ENCODE measurements around the gene TBL2.
"Not testable (repeated sequence)": the region's sequence is repeated elsewhere in the genome, so short reads cannot be mapped to it uniquely, and the experiment has no call there.

Gene TBL2, protein sequence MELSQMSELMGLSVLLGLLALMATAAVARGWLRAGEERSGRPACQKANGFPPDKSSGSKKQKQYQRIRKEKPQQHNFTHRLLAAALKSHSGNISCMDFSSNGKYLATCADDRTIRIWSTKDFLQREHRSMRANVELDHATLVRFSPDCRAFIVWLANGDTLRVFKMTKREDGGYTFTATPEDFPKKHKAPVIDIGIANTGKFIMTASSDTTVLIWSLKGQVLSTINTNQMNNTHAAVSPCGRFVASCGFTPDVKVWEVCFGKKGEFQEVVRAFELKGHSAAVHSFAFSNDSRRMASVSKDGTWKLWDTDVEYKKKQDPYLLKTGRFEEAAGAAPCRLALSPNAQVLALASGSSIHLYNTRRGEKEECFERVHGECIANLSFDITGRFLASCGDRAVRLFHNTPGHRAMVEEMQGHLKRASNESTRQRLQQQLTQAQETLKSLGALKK

DNA sequence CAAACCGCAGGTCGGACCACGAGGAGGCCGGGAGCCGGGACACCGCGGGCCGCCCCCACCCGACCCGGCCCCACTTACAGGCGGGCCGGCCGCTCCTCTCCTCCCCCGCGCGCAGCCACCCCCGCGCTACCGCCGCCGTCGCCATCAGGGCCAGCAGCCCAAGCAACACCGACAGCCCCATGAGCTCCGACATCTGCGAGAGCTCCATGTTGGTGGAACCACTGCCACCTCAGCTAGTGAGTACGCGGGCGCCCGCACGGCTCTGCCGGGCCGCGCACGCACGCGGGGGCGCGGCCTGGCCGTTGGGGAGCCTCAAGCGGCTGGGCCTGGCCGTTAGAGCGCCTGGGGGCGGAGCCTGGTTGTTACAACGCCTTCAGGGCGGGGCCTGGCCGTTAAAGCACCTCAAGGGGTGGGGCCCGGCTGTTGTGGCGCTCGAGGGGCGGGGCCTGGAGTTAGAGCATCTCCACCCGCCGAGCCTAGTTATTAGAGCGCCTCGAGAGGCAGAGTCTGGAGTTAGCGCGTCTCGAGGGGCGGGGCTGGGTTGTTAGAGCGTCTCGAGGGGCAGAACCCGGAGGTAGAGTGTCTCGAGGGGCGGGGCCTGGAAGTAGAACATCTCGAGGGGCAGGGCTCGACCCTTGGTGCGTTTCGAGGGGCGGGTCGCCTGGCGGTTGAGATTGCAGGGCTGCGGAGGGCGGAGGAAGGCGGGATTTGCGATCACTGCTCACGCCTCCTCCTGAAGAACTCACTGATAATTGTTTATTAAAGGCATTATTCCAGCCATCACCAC lies at the start of gene TBL2:
Gene TBL2, minus strand, starts transcription at position 238 of the 787 bp plus-strand sequence. Its CDS starts 30 bp downstream, at position 208.
- peak; percentile 99 for DNase-seq

DNA sequence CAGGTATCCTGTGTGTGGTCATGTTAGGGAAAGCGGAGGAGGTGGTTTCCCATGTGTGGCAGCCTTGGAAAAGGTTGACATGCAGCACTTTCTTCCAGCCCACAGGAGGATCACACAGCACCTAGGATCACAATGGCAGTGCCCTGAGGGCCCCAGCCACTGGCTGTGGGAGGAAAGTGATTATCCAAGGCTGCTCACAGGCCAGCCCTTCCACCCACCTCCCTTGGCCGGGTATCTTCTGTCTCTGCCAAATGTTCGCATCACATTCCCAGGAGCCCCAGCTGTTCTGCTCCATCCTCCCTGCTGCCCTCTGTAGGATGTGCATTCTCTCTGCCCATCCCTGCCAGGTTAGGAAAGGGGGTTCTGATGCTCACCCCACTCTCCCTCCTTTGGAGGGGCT lies 48.4 kb upstream of the TBL2 start:
- no peak for DNase-seq

DNA sequence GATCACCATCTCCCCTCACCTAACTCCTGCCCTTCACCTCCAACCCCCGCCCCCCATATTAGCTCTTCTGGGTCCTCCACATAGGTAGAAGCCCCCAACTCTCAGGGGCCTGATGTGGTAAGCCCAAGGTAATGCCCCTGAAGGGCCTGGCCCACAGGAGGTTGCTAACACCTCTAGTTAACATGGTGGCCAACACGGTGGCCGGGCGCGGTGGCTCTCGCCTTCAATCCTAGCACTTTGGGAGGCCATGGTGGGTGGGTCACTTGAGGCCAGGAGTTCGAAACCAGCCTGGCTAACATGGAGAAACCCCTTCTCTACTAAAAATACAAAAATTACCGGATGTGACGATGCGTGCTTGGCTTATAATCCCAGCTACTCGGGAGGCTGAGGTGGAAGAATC lies 46.9 kb upstream of the TBL2 start:
- no peak for DNase-seq

DNA sequence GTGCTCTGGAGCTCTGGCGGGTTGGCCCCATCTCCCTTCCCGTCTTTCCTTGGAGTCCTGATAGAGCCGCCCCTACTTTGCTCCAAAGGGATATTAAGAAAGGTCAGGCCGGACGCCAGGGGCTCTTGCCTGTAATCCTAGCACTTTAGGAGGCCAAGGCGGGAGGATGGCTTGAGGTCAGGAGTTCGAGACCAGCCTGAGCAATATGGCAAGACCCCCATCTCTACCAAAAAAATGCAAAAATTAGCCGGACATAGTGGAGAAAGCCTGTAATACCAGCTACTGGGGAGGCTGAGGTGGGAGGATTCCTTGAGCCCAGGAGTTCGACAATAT lies 46.3 kb upstream of the TBL2 start:
- no peak for DNase-seq

DNA sequence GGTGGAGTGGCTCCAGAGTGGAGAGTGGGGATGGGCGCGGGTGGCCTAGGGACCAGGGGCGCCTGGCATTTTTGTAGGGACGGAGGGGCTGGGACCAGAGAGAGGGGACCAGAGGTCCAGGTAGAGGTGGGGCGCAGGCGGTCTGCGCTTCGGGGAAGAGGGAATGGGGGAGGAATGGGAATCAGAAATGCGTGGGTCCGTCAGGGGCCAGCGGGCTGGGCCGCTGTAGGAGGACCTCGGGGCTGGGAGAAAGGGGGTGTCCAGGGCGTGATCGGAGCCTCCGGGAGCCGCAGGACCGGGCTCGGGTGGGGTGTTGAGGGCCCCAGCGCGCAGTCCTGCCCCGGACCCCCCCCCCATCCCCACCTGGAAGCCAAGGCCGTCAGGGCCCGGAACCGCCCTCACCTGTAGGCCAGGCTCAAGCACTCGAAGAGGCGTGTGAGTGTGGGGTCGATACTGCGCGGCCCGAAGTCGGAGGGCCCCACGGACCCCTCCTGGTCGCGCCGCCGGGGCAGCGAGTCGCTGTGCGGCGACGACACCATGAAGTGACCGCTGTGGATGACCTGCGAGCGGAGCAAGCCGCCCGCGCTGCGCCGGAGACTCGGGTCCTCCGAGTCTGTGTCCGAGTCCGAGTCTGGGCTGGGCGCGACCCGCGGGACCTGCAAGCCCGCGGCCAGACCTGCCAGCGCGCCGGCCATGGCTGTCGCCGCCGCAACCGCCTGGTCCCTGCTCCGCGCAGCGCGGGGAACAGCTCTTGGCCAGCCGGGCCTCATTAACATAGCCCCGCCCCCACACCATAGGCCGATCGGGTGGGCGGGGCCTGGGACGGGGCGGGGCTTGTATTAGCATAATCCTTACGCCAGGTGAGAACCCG lies 45.7 kb upstream of the TBL2 start, which contains the start of gene MLXIPL:
Gene MLXIPL, minus strand, starts transcription at position 725 of the 871 bp plus-strand sequence. Its CDS starts 30 bp downstream, at position 695.
- DNase-seq = peak; percentile 41

DNA sequence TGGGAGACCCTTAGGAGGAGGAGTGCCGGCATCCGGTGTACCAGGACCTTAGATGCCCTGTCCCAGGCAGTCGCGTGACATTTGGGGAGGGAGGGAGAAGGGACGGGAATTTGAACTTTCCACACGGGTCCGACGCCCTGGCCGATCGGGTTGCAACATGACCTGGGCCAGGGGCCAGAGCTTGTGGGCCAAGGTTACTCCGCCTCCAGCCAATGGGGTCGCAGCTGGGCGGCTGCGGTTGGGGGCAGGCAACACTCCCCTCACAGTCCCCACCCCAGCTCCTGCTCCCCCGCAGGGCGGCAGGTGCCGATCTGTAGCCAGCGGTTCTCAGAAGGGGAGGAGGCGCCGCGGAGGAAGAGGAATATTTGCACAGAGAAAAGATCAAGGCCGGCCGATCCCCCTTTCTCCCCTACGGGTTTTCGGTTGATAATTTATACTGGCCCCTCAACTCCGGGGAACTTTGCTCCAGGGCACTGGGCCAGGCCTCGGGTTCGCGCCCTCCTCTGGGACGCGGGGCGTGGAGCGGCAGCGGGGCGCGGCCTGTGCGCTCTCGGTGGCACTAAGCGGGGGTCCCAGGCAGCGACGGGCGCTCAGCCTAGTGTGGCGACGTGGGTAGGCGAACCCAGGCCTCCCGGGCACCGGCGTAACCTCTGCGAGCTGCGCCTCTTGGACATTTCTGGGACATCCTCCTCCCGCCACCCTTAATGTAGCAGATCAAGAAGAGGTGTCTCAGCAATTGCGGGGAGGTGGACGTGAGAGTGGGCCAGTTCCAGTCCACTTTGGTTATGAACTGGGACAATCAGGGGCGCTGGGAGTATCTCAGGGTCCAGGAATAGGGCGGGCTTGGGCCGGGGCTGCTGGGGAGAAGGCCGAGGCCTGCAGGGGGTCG lies 44.8 kb upstream of the TBL2 start:
- no peak for DNase-seq

DNA sequence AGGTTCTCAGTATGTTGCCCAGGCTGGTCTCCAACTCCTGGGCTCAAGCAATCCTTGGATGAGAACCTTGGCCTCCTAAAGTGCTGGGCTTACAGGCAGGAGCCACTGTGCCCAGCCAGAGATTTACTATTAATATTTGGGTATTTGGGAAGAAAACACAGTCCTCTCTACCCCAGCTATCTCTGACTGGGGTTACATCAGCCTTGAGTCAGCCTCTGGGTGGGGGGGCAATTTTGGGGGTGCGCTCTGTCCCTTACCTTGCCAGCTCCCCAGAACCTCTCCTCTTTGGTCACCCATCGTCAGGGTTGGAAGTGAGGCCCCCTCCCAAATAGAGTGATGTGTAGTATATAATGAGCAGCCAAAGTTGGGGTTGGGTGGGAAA lies 44.1 kb upstream of the TBL2 start:
- DNase-seq = no peak

DNA sequence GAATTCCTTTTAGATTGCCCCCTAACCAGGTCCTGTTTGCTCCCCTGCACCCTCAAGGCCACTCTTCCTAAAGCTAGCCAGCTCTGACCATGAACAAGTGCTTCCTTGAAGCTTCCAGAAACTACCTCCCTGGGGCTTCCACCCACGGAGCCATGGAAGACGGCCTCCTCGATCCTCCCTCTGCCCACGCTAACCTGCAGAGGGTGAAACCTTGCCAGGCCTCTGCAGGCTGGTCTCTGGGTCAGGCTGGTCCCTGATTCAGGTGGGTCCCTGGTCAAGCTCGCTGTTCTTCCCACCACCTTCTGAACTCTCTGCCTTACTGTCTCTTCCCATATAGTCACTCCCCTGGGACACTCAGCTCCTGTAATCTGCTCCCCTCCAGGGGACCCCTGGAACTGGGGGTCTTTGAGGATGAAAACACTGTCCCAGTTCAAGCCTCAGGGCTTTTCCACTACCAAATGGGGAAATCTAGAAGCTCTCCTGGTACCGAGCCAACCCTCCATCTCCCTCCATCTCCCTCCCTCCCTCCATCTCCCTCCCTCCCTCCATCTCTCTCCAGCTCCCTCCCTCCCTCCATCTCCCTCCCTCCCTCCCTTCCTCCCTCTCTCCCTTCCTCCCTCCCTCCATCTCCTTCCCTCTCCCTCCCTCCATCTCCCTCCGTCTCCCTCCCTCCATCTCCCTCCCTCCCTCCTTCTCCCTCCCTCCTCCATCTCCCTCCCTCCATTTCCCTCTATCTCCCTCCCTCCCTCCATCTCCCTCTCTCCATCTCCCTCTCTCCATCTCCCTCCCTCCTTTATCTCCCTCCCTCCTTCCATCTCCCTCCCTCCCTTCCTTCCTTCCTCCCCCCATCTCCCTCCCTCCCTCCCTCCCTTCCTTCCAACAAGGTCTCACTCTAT lies 43.0 kb upstream of the TBL2 start:
- DNase-seq = no peak

DNA sequence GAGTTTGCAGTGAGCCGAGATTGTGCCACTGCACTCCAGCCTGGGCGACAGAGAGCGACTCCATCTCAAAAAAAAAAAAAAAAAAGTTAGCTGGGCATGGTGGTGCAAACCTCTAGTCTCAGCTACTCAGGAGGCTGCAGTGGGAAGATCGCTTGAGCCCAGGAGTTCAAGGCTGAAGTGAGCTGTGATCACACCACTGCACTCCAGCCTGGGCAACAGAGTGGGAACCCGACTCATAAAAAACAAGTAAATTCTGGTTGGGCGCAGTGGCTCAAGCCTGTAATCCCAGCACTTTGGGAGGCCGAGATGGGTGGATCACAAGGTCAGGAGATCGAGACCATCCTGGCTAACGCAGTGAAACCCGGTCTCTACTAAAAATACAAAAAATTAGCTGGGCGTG lies 41.0 kb upstream of the TBL2 start:
- not testable (repeated sequence) for DNase-seq

DNA sequence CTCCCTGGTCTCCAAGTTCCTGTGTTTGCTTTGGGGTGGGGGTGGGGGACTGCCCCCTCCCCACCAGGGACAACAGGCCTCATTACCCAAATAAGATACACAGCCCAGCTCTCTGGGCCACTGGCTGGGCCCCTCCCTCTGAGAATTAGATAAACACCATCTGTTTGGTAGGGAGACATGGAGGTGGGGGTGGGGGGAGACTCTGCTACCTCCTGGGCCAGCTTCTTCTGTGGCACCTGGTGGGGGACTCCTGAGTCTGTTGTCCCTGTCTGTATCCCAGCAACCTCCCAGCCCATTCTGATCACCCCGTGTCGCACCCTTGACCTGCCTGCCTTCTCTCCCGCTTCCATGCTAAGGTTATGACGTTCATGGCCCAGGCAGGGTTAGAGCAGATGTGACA lies 40.2 kb upstream of the TBL2 start:
- DNase-seq = no peak

DNA sequence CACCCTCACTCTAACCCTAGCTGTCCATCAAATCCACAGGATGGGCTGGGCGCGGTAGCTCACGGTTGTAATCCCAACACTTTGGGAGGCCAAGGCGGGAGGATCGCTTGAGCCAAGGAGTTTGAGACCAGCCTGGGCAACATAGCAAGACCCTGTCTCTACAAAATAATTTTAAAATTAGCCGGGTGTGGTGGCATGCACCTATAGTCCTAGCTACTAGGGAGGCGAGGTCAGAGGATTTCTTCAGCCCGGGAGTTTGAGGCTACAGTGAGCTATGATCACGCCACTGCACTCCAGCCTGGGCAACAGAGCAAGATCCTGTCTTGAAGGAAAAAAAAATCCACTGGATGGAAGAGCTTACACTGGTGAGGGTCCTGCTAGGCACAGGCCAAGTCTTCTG lies 39.1 kb upstream of the TBL2 start:
- DNase-seq = not testable (repeated sequence)

DNA sequence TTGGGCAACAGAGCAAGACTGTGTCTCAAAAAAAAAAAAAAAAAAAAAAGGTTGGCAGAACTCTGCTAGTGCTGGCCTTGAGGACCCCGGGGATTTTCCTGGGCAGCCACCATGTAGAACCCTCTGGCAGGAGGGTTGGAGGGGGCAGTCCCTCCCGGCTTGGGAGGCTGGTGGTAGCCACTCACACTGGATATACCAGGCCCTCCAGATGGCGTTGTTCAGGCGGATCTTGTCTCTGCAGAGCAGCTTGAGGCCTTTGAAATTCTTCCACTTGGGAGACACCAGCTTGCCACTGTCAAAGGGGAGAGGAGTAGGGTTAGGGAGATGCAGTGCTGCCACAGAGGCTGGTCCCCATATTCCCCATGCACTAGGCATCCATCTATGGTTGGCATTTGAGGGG lies 37.5 kb upstream of the TBL2 start:
- DNase-seq = no peak

DNA sequence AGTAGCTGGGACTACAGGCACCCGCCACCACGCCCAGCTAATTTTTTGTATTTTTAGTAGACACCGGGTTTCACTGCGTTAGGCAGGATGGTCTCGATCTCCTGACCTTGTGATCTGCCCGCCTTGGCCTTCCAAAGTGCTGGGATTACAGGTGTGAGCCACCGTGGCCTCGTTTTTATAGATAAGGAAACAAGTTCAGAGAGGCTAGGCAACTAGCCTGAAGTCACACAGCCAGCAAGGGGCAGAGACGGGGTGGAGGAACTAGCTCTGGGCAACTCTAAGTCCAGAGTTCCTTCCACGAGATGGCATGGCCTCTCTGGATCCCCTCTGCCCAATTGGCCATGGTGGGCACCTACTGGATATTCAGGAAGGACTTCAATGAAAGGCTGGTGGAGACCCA lies 36.6 kb upstream of the TBL2 start:
- not testable (repeated sequence) for DNase-seq

DNA sequence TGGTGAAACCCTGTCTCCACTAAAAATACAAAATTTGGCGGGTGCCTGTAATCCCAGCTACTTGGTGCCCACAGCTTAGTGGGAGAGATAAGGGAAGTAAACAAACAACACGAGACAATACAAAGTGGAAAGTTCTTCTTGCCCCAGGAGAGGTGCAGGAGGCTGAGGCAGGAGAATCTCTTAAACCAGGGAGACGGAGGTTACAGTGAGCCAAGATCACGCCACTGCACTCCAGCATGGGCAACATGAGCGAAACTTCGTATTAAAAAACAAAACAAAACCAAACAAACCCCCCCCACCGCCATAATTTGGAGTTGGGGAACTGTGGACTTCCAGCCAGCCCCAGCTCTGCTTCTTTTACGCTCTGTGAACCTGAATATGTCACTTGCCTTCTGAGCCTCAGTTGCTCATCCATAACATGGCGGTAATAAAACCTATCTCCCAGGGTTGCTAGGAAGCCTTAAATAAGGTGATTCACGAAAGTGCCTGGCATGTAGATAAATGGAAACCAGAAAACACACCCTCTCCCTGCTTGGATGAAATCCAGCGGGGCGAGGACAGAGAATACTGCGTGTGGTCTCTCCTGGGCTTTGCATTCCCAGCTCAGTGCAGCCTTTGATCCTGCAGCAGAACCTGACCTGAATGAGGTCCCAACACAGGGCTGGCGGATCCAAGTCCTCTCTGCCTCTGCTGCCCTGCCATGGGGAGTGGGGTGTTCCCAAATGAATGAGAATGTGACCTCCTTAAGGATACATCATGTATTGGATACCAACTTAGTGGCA lies 35.8 kb upstream of the TBL2 start:
- DNase-seq = no peak

DNA sequence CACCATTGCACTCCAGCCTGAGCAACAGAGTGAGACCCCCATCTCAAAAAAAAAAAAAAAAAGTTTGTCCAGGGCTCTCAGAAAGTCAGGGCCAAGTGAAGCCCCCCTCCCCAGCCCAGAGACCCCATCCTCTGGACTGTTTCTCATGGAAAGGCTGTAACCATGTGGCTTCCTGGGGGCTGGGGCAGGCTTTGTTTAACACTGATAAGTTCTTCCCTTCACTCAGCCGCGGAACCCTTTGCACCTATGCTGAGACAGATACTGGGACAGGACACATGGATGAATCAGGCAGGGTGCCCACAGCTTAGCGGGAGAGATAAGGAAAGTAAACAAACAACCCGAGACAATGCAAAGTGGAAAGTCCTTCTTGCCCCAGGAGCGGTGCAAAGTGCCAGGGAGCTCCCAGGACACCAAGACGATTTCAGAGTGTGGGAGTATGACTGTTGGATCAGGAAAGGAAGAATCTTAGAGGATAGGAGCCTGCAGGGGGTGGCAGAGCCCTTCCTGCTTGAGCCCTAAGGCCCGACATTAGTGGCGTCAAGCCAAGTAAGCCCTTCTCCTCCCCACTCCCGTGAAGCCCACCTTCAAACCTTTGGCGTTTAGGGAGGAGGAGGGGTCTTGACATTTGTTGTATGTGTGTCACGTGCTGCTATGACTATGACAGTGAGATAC lies 34.4 kb upstream of the TBL2 start:
- no peak for DNase-seq

DNA sequence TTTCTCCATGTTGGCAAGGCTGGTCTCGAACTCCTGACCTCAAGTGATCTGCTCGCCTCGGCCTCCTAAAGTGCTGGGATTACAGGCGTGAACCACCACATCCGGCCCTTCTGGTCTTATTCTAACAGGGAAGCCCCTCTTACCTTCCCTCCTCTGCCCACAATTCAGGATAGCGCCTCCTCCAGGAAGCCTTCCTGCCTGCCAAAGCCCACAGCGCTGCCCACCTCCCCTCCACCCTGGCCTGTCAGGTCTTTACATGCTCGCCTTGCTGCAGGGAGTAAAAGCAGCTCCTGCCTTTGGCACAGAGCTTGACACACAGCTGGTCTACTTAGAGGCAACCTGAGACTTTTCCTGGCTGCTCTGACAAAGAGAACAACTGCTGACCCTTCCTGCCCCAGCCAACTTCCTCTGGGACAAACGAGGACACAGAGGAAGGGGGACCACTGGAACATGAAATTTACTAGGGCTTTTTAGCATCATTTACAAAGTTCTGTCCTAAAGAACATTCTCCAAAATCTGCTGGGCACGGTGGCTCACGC lies 32.7 kb upstream of the TBL2 start:
- DNase-seq = no peak

DNA sequence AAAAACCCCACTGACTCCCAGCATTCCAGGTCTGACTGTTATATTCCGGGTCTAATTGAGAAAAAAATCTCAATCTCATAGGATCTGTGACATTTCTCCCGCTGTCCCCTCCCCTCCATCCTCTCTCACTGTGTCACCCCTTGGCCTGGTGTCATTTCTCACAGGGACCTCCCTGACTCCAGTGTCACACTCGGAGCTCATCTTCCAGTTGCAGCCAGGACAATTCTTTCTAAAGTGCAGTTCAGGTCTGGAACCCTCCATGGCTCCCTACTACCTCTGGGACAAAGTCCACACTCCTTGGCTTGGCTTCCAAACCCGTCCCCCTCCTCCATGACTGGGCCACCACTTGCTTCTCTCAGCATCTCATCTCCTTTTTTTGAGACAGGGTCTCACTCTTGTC lies 31.7 kb upstream of the TBL2 start:
- no peak for DNase-seq

DNA sequence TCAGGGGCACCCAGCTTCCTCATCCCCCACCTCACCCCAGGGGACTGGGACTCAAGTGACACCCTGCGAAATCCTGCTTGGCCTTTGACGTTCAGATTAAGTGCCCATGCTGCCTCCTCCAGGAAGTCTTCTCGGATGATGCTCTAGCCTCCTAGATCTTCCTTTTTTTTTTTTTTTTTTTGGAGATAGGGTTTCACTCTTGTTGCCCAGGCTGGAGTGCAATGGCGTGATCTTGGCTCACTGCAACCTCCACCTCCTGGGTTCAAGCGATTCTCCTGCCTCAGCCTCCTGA lies 29.3 kb upstream of the TBL2 start:
- DNase-seq = not testable (repeated sequence)

Data from CD4-positive, alpha-beta T cell treated with Interleukin-17A for 1 hour (primary cell).